A549 (cell line): Measurements from ENCODE around the gene IL17RC. TPM values are rescaled to one million over a fixed set of nuclear protein-coding genes. Genes with fewer than 3 reads are reported as not detected.

Experiments used
- ATAC-seq, 2 experiments: fragments of 200-7000 bp in 1 of 2; fragments of >200 bp in 1 of 2; cut with Nextera tagmentation in 1 of 2; cut with Tn5 transposase in 1 of 2; 3 replicates each; pipeline versions ENCODE4 v1.8.0 to v1.9.1; 2018 to 2020; ENCODE audit warnings: mild to moderate bottlenecking in 1 of 2, moderate library complexity in 1 of 2
- CTCF ChIA-PET: fragments of 300-600 bp; sonication (Branson Sonifier 250); formaldehyde crosslinking; extraction: SDS; loops from one replicate; lab custom pipeline; 2021; ENCODE audit warnings: antibody characterized with exemption, inconsistent platforms; lab: Yijun Ruan, JAX
- POLR2A ChIA-PET: fragments of 350-600 bp; formaldehyde crosslinking; extraction: SDS; loops from one replicate; lab custom pipeline; 2021; ENCODE audit warnings: antibody characterized with exemption, inconsistent platforms; lab: Yijun Ruan, JAX
- DNase-seq, 2 experiments: peaks; one replicate each; pipeline versions ENCODE4 v3.0.0 to v3.0.0-alpha.2; 2011 to 2016; ENCODE audit warnings: low read depth in 1 of 2, low spot score in 1 of 2
- FAIRE-seq: peaks from 2 replicates; lab custom pipeline; 2011; peaks lifted over from hg19 to GRCh38; lab: Jason Lieb, UNC
- H3K27ac ChIP-seq, 2 experiments: fragments of >200 bp; sonication (Bioruptor Twin); formaldehyde crosslinking; 3 replicates each; pipeline ENCODE4 v1.5.1; 2016 to 2017
- H3K4me1 ChIP-seq: fragments of >200 bp; sonication (Bioruptor Twin); formaldehyde crosslinking; 3 replicates; pipeline ENCODE4 v1.6.1; 2016
- H3K4me2 ChIP-seq: fragments of >200 bp; sonication (Bioruptor Twin); formaldehyde crosslinking; 3 replicates; pipeline ENCODE4 v1.6.1; 2016
- H3K4me3 ChIP-seq: fragments of >200 bp; sonication (Bioruptor Twin); formaldehyde crosslinking; 3 replicates; pipeline ENCODE4 v1.5.1; 2016
- H3K9me3 ChIP-seq: fragments of >200 bp; sonication (Bioruptor Twin); formaldehyde crosslinking; 3 replicates; pipeline ENCODE4 v1.6.1; 2016
- ATOH8 ChIP-seq: fragments of 250-450 bp; sonication (Bioruptor Pico); IDR thresholded peaks from 2 replicates; pipeline ENCODE4 v1.5.0; 2020; ENCODE audit warnings: low read depth, mild to moderate bottlenecking, moderate library complexity
- BCL3 ChIP-seq: fragments of >200 bp; sonication (Bioruptor Twin); formaldehyde crosslinking; IDR thresholded peaks from 3 replicates; pipeline ENCODE4 v1.6.1; 2016
- BHLHE40 ChIP-seq: IDR thresholded peaks from 2 replicates; pipeline ENCODE4 v1.6.1; 2012; ENCODE audit warnings: low read depth, low read length, inconsistent platforms
- CBX2 ChIP-seq: fragments of 200-600 bp; sonication (generic); IDR thresholded peaks from 2 replicates; pipeline ENCODE4 v1.6.1; 2016; ENCODE audit warnings: low read depth, mild to moderate bottlenecking, borderline replicate concordance
- CBX8 ChIP-seq: fragments of 200-600 bp; sonication (generic); IDR thresholded peaks from 2 replicates; pipeline ENCODE4 v1.6.1; 2016
- E2F6 ChIP-seq: IDR thresholded peaks from 2 replicates; pipeline ENCODE4 v1.6.1; 2012; ENCODE audit warnings: low read depth, borderline replicate concordance
- ELK1 ChIP-seq: fragments of 150-350 bp; IDR thresholded peaks from 2 replicates; pipeline ENCODE4 v1.6.1; 2014; ENCODE audit warnings: low read depth, mild to moderate bottlenecking, low read length
- FOXS1 ChIP-seq: fragments of 250-450 bp; sonication (Bioruptor Pico); IDR thresholded peaks from 2 replicates; pipeline ENCODE4 v1.5.0; 2020; ENCODE audit warnings: mild to moderate bottlenecking, moderate library complexity
- GATA3 ChIP-seq: IDR thresholded peaks from 2 replicates; pipeline ENCODE4 v1.6.1; 2012; ENCODE audit warnings: borderline replicate concordance
- HMGXB4 ChIP-seq: fragments of 250-450 bp; sonication (Bioruptor Pico); IDR thresholded peaks from 2 replicates; pipeline ENCODE4 v1.5.0; 2021; ENCODE audit warnings: mild to moderate bottlenecking, moderate library complexity, borderline replicate concordance
- HOXA7 ChIP-seq: fragments of 250-450 bp; sonication (Bioruptor Pico); IDR thresholded peaks from 2 replicates; pipeline ENCODE4 v1.5.0; 2020; ENCODE audit warnings: mild to moderate bottlenecking, moderate library complexity
- HOXB13 ChIP-seq: fragments of 250-450 bp; sonication (Bioruptor Pico); IDR thresholded peaks from 2 replicates; pipeline ENCODE4 v1.5.0; 2020; ENCODE audit warnings: low read depth, mild to moderate bottlenecking, moderate library complexity
- MAFK ChIP-seq: fragments of 450-650 bp; IDR thresholded peaks from 2 replicates; pipeline ENCODE4 v1.6.1; 2014; ENCODE audit not compliant: partially characterized antibody
- MAZ ChIP-seq: fragments of 150-350 bp; IDR thresholded peaks from 2 replicates; pipeline ENCODE4 v1.6.1; 2014; ENCODE audit warnings: antibody characterized with exemption, low read depth, low read length, borderline replicate concordance
- MYC ChIP-seq: IDR thresholded peaks from 2 replicates; pipeline ENCODE4 v1.6.1; 2012; ENCODE audit warnings: mild to moderate bottlenecking, inconsistent platforms, low read length, improper control_type of control experiment, borderline replicate concordance
- NPAS2 ChIP-seq: fragments of 250-450 bp; sonication (Bioruptor Pico); IDR thresholded peaks from 2 replicates; pipeline ENCODE4 v1.8.0; 2022; ENCODE audit warnings: mild to moderate bottlenecking, moderate library complexity, borderline replicate concordance
- RNF2 ChIP-seq: fragments of 200-600 bp; sonication (generic); IDR thresholded peaks from 2 replicates; pipeline ENCODE4 v1.6.1; 2016; ENCODE audit warnings: low read depth, mild to moderate bottlenecking, antibody characterized with exemption, moderate library complexity, borderline replicate concordance
- SREBF2 ChIP-seq: fragments of 450-650 bp; IDR thresholded peaks from 2 replicates; pipeline ENCODE4 v1.6.1; 2014; ENCODE audit warnings: mild to moderate bottlenecking, moderate library complexity
- TP53 ChIP-seq: fragments of 250-450 bp; sonication (Bioruptor Pico); IDR thresholded peaks from 2 replicates; pipeline ENCODE4 v1.5.0; 2021; ENCODE audit warnings: mild to moderate bottlenecking, moderate library complexity
- ZFP36 ChIP-seq: fragments of 450-650 bp; IDR thresholded peaks from 2 replicates; pipeline ENCODE4 v1.6.1; 2014; ENCODE audit warnings: borderline replicate concordance; ENCODE audit not compliant: partially characterized antibody
- ZNF302 ChIP-seq: fragments of 250-450 bp; sonication (Bioruptor Pico); IDR thresholded peaks from 2 replicates; pipeline ENCODE4 v1.9.0; 2021; ENCODE audit warnings: inconsistent platforms, mild to moderate bottlenecking, moderate library complexity
- ZSCAN20 ChIP-seq: fragments of 250-450 bp; sonication (Bioruptor Pico); IDR thresholded peaks from 2 replicates; pipeline ENCODE4 v1.8.0; 2022; ENCODE audit warnings: mild to moderate bottlenecking, moderate library complexity
- WGBS: methylation state at CpG from one replicate; pipeline ENCODE4 v1.1.6; 2017; ENCODE audit errors: missing lambda C conversion rate; 5-methylcytosine and 5-hydroxymethylcytosine counted together
- polyA plus RNA-seq, 4 experiments: library from polyadenylated mRNA; depleted of rRNA in 3 of 4; stranded (reverse); fragments of >200 nt; fragmentation: RNase III in 1 of 4; extraction: RNeasy Plus Mini Kit Qiagen cat#74134 plus additional on column Dnase treatment in 1 of 4; gene quantifications; 2 replicates in 3 of 4; 3 replicates in 1 of 4; pipeline ENCODE4 v1.2.3, GENCODE V29; 2011 to 2017

The IL17RC gene
- polyA plus RNA-seq, 2 of the 4 experiments (the other 2 are of a cell fraction), result 7.7 to 9.4 TPM

GRCh38 chr3:9934235-9934621, 17.3 kb downstream of the IL17RC start:
- WGBS, result 25% methylated on average over 11 of the region's 11 CpGs
- POLR2A ChIA-PET, result interaction anchor here (1.2 to 2.6 kb wide), 5 partner anchors 8 to 90 kb away, joined by 4 to 53 read pairs (median 10); partner anchors contain the start of gene RPUSD3
- peaks cover 17% of the 10 kb centered on the region for H3K4me1 ChIP-seq
- ATAC-seq, result peak; percentile 6 to 20; a peak in 5 of 6 replicates
- CTCF ChIA-PET, result interaction anchor here (1.0 to 8.6 kb wide), 11 partner anchors 9 to 89 kb away, joined by 3 to 146 read pairs (median 17); partner anchors contain the start of genes CIDEC, IL17RC, PRRT3 and RPUSD3
- H3K27ac ChIP-seq, result peak overlapping the region; percentile 85 to 93
- no peak for FAIRE-seq
- peak overlapping the region; percentile 73 for H3K4me3 ChIP-seq
- H3K9me3 ChIP-seq, result 0 out of 3 replicates have a peak, but pooled peaks cover 5% of the 10 kb centered on the region
- peak overlapping the region; percentile 96 for H3K4me2 ChIP-seq
- TF ChIP-seq TP53 (no peak), HOXA7 (CRISPR knock-in tag) (no peak), HOXB13 (CRISPR knock-in tag) (no peak), MYC (no peak), ELK1 (no peak), MAZ (no peak), FOXS1 (CRISPR knock-in tag) (no peak), ZSCAN20 (no peak), HMGXB4 (CRISPR knock-in tag) (no peak), E2F6 (no peak), BHLHE40 (no peak), SREBF2 (no peak), RNF2 (no peak)
- no peak for DNase-seq

GRCh38 chr3:9934993-9935392, 18.1 kb downstream of the IL17RC start:
- H3K4me1 ChIP-seq, result peaks cover 17% of the 10 kb centered on the region
- ATAC-seq (no peak), DNase-seq (no peak), FAIRE-seq (no peak)
- H3K4me3 ChIP-seq, result peak overlapping the region; percentile 73; the same call in 1 of the 3 replicates
- 0 out of 3 replicates have a peak, but pooled peaks cover 5% of the 10 kb centered on the region for H3K9me3 ChIP-seq
- TF ChIP-seq GATA3, result no peak
- TF ChIP-seq ATOH8, result no peak
- TF ChIP-seq CBX2, result no peak
- TF ChIP-seq CBX8, result no peak
- TF ChIP-seq ELK1, result no peak
- TF ChIP-seq ZFP36, result no peak
- TF ChIP-seq MAFK, result no peak
- no peak for TF ChIP-seq ZNF302 (CRISPR knock-in tag)
- no peak for TF ChIP-seq MYC
- TF ChIP-seq BCL3, result no peak
- no peak for TF ChIP-seq MAZ
- TF ChIP-seq NPAS2 (CRISPR knock-in tag), result no peak
- H3K27ac ChIP-seq, result peak overlapping the region in 1 of 2 experiments; percentile 93; a peak in 4 of 6 replicates
- POLR2A ChIA-PET, result interaction anchor here (1.0 kb wide), 1 partner anchor 11 kb away, joined by 4 read pairs; no protein-coding TSS in a partner anchor
- peak overlapping the region; percentile 96 for H3K4me2 ChIP-seq
- 28% methylated on average over 4 of the region's 4 CpGs for WGBS
- CTCF ChIA-PET, result interaction anchor here (1.0 to 8.6 kb wide), 10 partner anchors 9 to 219 kb away, joined by 3 to 146 read pairs (median 8); partner anchors contain the start of genes IL17RC and PRRT3
